HG03521 (cell line): ENCODE data around the gene MUC5AC.
"Not testable (repeated sequence)": the region's sequence is repeated elsewhere in the genome, so short reads cannot be mapped to it uniquely, and the experiment has no call there.

ENCODE experiments used
- ATAC-seq: cut with Tn5 transposase; IDR thresholded peaks from one replicate; pipeline ENCODE4 v1.9.1; 2021; ENCODE audit warnings: mild to moderate bottlenecking, moderate library complexity; ENCODE audit not compliant: unreplicated experiment

The MUC5AC gene

GRCh38 chr11:1244557-1244956, 86.8 kb downstream of the MUC5AC start:
- not testable (repeated sequence) for ATAC-seq

DNA sequence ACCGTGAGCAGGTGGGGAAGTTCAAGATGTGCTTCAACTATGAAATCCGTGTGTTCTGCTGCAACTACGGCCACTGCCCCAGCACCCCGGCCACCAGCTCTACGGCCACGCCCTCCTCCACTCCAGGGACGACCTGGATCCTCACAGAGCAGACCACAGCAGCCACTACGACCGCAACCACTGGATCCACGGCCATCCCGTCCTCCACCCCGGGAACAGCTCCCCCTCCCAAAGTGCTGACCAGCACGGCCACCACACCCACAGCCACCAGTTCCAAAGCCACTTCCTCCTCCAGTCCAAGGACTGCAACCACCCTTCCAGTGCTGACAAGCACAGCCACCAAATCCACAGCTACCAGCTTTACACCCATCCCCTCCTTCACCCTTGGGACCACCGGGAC, 88.0 kb downstream of the MUC5AC start:
- not testable (repeated sequence) for ATAC-seq

GRCh38 chr11:1246301-1246700, 88.5 kb downstream of the MUC5AC start:
- ATAC-seq = not testable (repeated sequence)

- ATAC-seq = not testable (repeated sequence)
These were observed 89.3 kb downstream of the MUC5AC start for GRCh38 chr11:1247026-1247425.

- not testable (repeated sequence) for ATAC-seq
These were observed 91.2 kb downstream of the MUC5AC start for GRCh38 chr11:1248951-1249350.

GRCh38 chr11:1250411-1250810, 92.7 kb downstream of the MUC5AC start:
- not testable (repeated sequence) for ATAC-seq
